GM15510 (cell line): ENCODE data around the gene CD24.

ENCODE experiments used
- POLR2A ChIP-seq: IDR thresholded peaks from 3 replicates; pipeline ENCODE4 v1.6.1; 2011; ENCODE audit warnings: borderline replicate concordance; ENCODE audit not compliant: insufficient read length; ENCODE audit errors: extremely low read depth

CD24 gene

GRCh38 chr6:106924694-106925523 lies 49.6 kb downstream of the CD24 start:
- no peak for TF ChIP-seq POLR2A

DNA sequence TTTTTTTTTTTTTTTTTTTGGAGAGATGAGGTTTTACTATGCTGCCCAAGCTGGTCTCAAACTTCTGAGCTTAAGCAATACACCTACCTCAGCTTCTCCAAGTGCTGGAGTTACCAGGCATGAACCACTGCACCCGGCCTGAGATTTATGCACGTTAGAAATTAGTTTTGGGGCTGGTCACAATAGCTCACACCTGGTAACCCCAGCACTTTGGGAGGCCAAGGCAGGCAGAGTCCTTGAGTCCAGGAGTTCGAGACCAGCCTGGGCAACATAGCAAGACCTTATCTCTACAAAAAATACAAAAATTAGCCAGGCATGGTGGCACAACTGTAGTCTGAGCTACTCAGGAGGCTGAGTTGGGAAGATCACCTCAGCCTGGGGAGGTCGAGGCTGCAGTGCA lies 51.9 kb downstream of the CD24 start:
- no peak for TF ChIP-seq POLR2A
